HG02623 (cell line): Measurements from ENCODE around the gene SMIM11.
A peak's percentile ranks its signal among the peaks of the same experiment; 100 is the strongest.

Experiments used
- ATAC-seq: cut with Tn5 transposase; IDR thresholded peaks from one replicate; pipeline ENCODE4 v1.9.1; 2021; ENCODE audit warnings: moderate library complexity; ENCODE audit not compliant: unreplicated experiment

The SMIM11 gene, protein sequence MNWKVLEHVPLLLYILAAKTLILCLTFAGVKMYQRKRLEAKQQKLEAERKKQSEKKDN

DNA sequence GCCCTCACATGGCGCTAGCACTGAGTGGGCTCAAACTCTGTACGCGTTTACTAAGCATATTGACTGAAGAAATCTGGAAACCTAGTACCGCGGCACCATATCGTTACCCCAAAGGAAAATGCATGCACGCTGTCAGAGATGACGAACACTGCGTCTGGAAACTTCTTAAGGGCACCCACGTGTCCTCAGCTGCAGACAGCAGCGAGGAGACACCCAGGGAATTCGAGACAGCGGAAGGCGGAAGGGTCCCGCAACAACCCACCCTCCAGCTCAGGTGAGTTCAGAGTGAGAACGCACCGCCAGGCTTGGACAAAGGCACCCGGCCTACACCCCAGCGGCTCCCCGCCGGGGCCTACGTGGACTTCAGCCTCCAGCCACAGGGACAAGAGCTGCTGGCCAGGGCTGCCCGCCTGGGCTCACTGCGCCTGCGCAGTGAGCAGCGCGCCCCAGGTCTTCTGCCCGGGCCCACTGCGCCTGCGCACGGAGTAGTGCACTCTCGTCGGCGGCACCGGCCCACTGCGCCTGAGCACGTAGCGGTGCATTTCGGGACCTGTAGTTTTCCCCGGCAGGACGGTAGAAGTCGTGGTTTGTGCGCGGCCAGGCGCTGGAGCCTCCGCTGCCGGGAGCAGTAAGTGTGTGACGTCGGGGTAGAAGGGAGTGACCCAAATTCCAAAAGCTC is at the start of gene SMIM11:
SMIM11 (plus strand) TSS at position 568 of the 679 bp plus-strand sequence. CDS start 3,998 bp downstream, outside the sequence.
- peak; percentile 87 for ATAC-seq

DNA sequence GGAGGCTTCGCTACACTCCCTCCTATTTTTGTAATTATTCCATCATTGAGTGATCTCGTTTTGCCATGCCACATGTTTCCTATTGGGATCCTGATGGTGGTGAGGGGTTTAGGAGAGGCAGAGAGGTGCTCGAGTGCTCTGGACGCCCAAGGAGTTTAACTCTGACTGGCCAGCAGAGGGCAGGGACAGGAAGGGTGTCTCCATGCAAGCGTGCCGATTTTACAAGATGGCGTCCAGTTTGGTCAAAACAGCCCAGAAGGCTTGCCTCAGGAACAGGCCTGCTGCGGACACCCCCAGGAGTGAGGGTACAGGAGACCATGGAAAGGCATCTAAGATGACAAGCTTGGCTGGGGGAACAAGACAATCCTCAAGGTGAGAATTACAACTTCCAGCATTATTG is 45.3 kb upstream of the SMIM11 start:
- no peak for ATAC-seq

DNA sequence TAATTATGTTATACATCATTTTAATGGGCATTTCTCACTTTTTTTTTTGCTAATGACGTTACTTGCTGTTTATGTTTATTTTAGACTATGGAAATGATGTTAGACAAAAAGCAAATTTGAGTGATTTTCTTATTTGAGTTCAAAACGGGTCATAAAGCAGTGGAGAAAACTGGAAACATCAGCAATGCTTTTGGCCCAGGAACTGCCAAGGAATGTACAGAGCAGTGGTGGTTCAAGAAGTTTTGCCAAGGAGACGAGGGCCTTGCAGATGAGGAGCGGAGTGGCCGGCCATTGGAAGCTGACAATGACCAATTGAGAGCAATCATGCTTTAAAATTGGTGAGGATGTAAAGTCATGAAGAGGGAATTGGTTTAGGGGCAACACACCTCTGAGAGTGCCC is 43.6 kb upstream of the SMIM11 start:
- no peak for ATAC-seq

DNA sequence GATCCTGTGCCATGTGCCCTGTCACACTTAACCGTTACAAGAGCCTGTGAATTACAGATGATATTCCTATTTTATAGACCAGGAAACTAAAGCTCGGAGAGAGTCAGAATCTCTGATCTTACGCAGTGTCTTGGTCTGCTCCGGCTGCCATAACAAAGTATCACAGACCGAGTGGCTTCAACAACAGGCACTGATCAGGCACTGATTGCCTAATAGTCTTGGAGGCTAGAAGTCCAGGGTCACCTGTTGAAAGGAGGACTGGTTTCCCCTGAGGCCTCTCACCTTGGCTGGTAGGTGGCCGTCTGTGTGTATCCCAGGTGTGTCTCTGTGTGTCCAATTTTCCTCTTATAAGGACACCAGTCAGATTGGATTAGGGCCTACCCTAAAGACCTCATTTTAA is 43.0 kb upstream of the SMIM11 start:
- no peak for ATAC-seq

DNA sequence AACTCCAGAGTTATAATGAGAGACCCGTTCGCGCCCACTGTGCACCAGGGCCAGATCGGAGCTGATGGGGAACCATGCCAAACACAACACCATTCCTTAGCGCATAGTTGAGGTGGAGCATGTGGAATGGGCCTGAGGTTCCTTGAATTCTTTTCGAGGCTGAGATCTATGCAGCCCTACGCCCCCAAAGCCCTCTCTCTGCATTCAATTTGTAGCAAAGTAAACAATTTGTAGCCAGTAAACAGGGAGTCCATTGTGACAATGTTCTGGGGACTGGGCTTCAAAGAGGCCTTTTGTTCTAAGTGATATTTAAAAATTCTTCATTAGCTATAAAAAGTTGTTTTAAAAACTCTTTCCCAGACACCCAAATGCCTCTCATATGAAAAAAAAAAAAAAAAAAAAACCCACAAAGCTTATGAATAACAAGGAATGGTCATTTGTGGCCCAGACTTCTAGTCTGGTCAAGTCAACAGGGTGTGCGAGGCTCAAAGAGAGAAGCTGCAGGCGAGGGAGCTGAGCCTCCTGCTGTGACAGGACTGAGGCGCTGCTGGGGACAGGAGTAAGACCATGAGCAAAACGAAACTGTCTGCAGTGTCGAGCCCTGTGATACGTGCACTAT is 42.1 kb upstream of the SMIM11 start:
- ATAC-seq, result no peak

DNA sequence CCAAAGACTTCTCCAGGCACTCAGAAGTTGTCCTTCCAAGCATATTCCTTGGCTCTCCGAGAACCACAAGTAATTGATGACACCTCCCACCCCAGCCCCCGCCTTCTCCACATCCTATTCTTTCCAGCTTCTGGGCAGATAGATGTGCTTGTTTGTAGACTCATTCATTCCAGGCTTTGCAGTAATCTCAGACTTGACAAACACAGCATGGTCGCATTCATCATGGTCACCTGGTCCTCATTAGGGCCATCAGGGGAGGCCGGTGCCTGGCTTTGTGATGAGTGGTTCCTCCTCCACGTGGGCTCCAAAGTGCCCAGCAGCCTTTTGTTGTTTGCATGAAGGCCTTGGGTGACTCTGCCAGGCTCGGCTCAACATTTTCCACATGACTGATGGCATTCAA is 40.0 kb upstream of the SMIM11 start:
- no peak for ATAC-seq

DNA sequence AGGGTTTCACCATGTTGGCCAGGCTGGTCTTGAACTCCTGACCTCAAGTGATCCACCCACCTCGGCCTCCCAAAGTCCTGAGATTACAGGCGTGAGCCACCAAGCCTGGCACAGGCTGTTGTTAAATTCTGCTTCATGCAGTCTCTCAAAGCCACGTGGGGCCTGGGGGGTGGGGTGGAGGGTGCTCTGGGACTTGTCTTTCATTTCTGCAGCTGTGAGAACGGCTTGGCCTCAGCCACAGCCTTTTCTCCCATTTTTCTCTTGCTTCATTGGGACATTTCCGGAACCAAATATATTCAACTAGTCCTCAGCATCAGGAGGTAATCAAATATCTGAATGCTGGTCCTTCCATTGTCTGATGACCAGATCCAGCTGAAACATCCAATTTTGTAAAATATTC is 39.1 kb upstream of the SMIM11 start:
- no peak for ATAC-seq

DNA sequence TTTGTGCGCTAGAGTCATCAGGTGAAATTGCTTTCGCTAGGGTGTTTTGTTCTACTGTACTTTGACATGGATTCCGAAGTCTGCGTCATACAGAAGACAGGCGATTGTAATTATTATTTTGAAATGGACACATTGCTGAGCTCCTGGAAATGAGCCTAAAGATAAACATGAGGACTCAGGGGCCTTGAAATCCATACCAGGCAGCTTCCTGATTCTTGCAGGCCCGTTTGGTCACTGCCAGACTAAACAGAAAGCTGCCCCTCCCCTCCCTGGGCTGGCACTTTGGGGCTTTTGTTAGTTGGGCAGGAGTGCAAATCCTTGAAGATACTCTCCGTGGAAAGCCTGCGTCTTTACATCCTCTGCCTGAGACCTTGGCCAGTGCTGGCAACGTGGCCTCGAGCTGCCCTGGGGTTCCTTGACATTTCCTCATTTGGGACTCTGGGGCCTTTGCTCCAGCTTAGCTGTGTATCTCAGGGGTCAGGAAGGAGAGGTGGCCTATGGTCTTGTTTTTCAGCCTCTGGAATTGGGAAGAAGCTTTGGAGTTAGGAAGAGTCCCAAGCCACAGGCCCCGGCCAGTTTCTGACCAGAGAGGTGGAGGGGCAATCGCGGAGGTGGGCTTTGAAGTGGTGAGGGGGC is 38.4 kb upstream of the SMIM11 start:
- ATAC-seq, result no peak

DNA sequence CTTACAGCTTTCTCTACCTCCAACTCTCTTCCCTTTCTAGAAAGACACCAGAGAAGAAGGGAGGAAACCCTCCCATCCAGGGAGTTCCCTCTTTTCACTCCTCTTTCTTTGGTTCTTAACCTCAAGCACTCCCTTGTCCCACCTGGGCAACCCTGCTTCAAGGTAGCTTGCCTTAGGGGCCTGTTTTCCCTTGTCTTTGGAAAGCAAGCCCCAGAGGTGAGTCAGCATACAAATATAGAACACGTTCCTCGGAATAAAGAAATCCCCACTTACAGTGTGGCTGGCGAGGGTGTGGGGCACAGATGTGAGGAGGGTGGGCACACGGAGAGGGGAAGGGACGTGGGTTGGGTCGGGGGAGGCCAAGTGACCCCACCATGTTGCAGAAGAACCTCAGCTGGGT is 37.6 kb upstream of the SMIM11 start:
- ATAC-seq, result no peak

DNA sequence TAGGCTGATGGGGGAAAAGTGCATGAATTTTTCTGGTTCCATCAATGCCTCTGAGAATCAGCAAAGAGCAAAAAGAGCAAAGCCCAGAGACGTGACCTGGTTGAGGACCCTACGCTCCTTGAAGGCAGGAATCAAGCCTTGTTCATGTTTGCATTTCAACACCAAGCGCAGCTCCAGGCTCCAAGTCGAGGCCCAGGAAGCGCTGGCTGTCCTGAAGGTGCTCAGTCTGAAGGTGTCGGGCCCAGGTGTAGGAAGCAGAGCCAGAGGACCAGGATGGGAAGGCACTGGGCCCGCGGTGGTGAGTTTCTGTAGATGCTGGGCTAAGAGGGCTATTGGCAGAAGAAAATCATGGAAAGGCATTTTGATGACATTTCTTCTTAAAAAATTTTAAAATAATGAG is 37.1 kb upstream of the SMIM11 start:
- no peak for ATAC-seq

DNA sequence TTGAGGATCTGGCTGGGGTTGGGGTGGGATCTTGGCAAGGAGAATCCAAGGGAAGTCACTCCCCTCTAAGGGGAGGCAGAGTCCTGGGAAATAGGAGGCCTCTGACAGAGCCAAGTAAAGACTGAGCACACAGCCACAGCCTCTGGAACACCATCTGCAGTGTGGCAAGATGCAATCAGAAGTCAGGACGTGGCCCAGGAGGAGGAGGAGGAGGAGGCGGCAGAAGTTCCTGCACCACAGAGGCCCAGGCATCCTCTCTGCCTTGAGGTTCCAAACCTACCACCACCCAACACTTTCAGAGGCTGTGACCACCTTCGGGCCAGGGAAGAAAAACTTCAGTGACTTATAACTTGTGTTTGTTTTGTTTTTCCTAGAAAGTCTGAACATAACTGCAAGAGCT is 35.2 kb upstream of the SMIM11 start:
- no peak for ATAC-seq

DNA sequence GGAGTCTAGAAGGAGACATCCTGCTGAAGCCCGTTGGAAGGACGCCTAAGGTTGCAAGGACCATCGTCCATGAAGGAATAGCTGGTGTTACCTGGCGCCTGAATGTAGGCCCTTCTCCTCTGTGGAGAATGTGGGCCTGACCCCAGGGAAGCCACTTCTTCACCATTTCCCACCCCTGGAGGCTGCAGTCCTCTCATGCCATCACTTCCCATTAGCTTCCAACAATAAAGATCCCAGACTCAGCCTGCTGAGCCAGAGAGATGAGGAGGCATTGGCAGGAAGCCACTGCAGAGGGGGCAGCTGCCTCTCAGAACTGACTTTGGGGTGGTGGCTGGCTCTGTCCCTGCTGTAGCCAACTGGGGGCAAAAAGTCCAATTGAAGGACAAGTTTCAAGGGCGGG is 32.8 kb upstream of the SMIM11 start:
- ATAC-seq, result no peak

DNA sequence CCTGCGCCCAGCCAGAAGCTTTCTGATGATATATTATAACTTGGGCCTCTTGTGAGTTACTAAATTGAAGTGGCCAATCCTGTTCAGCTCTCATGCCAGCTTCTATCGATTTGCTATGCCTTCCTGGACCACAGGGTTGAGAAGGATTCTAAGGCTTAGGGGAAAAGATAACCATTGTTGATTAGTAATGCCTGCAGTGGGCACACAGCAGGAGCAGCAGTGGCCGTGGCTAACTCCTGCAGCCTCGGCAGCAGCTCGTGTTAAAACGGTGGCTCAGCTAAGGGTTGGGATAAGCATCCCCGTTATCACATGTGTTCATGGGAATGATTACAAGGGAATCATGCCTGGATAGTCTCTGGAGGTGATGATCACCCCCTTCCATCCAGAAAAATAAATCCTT is 32.0 kb upstream of the SMIM11 start:
- no peak for ATAC-seq

DNA sequence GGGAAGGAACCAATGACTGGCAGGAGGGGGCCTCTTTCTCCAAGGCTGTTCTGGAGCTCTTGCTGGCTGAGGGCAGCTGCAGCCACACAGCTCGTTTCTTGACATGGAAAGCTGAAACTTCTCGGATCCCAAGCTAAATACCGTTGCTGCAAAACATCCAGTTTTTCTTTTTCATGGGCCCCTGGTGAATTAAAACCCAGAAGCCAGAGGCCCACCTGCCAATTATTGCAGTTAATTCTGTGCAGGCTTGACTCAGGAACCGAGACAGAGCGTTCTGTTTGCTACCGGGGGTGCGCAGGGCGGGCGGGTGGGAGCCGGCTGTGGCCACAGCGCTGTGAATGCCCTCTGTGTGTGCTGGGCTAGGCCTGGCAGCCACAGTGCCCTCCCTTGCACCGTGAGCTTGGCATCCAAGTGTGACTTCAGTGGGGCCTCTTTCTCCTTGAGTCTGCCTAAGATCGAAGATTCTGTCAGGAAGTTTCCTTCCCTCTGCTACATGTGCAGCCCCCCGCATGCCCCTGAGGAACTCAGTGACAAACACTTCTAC is 31.4 kb upstream of the SMIM11 start:
- no peak for ATAC-seq

DNA sequence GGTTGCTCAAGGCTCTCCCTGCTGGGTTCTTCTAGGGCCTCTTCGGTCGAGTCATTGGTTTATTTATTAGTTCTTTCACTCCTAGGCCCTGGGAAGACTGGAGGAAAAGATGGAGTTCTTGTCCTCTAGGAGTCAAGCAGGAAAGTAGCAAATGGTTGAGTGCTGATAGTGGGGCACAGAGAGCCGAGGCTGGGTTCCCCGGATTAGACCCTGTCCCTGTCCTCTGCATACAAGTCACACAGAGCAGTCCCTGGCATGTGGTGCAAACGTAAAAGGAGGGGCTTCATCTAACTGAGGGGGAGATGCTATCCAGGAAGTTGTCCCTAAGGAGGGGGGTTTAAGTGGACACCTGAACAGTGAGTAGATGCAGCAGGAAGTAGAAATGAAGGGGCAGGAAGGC is 30.7 kb upstream of the SMIM11 start:
- ATAC-seq, result no peak

DNA sequence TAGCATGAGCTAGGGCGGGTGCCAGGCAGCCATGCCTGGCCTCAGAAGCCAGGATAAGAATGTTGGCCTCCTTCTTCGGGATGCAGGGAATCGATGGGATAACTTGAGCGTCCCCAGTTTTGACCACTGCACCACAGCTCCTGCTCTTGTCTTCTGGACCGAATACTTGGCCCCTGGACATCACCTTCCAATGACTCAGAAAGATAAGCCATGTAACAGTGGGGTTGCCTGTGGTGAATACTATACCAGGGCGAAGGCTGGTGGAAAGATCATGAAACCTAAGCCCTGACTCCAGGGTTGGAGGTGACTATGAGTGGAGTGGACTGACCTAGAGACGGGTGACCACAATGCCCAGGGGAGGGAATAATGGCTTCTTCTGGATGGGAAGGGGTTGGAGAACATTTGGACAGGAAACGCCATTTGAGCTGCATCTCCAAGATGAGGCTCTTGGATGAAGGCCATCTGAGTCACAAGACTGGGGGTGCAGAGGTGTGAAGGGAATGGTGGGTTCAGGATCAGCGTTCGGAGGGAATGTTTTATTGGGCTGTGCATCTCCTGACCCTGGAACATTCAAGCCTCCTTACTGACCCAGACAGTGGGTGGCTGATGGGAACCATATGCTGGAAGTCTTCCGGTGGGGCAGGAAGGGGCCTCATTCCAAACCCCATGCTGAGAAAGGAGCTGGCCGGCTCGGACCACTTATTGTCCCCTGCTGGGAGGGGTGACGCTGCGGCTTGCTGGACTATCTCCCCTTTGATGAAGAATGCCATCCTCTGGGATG is 30.0 kb upstream of the SMIM11 start:
- no peak for ATAC-seq

DNA sequence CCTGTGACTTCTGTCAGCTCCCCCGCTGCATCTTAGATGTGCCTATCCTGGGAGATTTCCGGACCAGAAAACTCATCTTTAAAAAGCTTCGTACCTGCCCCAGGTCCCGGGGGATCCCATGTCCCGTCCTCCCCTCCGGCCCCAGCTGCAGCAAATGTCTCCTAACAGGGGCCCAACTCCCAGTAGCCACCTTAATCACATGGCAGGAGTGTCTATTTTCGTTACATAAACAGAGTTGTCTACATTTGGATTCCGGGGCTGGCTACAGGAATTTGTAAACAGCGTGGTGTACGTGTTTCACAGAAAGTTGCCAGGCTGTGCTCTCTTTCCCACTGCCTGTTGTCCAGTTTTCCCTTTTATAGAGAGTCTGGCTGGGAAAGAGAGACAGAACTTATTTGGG is 29.4 kb upstream of the SMIM11 start:
- ATAC-seq, result no peak

DNA sequence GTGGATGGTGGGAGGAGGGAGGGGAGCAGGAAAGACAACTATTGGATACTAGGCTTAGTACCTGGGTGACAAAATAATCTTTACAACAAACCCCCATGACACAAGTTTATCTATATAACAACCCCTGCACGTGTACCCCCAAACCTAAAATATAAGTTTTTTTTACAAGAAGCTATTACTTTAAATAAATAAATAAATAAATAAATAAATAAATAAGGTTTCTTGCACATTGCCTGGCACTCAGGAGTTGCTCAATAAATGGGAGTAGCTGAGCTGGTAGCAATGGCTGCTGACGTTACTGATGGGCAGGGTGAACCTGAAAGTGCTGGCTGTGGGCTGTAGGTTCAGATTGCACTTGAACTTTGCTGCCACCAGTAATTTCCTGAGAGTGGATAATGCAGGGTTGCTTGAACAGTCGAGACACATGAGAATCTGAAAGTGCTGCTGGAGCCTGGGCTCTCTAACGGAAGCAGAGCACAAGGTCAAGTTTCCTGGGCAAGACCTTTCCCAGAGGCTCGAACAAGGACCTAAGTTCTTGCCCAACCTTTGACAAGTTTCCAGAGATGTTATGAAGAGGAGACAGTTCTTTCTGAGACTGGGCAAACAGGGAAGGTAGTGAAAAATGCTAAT is 26.3 kb upstream of the SMIM11 start:
- no peak for ATAC-seq

DNA sequence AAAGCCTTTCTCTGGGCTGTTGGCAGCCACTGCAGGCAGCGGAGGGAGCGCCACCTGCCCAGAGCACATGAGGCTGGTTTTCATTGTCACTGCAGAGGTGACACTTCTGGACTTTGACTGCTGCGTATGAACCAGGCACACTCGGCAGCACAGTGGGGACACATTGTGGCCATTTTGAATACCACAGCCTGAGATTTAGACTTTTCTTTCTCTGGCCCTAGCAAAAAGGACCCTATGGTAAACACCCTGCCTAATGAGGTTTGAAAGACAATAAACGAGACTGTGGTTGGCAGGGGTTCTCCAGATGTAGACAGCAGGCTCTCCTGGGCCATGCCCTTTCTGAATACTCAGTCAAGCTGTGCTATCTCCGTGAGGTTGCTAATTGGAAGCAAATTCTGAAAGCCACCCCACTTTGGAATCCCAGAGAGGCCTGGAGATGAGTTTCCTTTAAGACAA is 23.5 kb upstream of the SMIM11 start:
- ATAC-seq, result no peak

DNA sequence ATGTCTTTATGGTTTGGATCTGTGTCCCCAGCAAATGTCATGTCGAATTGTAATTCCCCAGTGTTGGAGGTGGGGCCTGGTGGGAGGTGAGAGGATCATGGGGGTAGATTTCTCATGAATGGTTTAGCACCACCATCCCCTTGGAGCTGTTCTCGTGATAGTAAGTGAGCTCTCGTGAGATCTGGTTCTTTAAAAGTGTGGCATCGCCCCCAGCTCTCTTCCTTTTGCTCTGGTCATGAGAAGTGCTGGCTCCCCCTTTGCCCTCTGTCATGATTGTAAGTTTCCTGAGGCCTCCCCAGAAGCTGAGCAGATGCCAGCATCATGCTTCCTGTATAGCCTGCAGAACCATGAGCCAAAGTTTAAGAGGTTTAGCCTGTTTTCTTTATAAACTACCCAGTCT is 22.8 kb upstream of the SMIM11 start:
- ATAC-seq, result no peak

DNA sequence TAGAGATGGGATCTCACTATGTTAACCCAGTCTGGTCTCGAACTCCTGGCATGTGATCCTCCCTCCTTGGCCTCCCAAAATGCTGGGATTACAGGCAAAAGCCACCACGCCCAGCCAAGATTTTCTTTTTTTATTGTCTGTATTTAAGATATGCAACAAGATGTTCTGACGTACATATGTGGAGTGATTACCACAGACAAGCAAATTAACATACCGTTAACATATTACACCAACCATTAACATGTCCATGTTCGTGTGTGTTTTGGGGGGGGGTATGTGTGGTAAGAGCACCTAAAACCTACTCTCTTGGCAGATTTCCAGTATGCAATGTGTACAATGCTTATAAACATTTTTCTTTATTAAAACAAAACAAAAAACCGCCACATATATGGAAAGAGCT is 22.1 kb upstream of the SMIM11 start:
- no peak for ATAC-seq
